Suprapubic skin (tissue), 4 donors: Measurements from ENCODE around the gene HBA1. TPM values are rescaled to one million over a fixed set of nuclear protein-coding genes. Genes with fewer than 3 reads are reported as not detected.
A peak's percentile ranks its signal among the peaks of the same experiment; 100 is the strongest.

Source experiments
- DNase-seq, 2 donors: peaks; one replicate each; pipeline ENCODE4 v3.0.0-alpha.2; 2019; ENCODE audit warnings: low spot score in 2 of 2
- H3K27ac ChIP-seq: fragments of 200-600 bp; sonication (generic); one replicate; pipeline ENCODE4 v1.5.1; 2019
- H3K27me3 ChIP-seq: fragments of 200-600 bp; sonication (generic); one replicate; pipeline ENCODE4 v1.5.1; 2019
- H3K36me3 ChIP-seq: fragments of 200-600 bp; sonication (generic); one replicate; pipeline ENCODE4 v1.5.1; 2019
- H3K4me1 ChIP-seq: fragments of 200-600 bp; sonication (generic); one replicate; pipeline ENCODE4 v1.5.1; 2019
- H3K4me3 ChIP-seq: fragments of 200-600 bp; sonication (generic); one replicate; pipeline ENCODE4 v1.5.1; 2019; ENCODE audit warnings: mild to moderate bottlenecking
- H3K9me3 ChIP-seq: fragments of 200-600 bp; sonication (generic); one replicate; pipeline ENCODE4 v1.5.1; 2019
- EP300 ChIP-seq: sonication (generic); formaldehyde crosslinking; IDR thresholded peaks from one replicate; pipeline ENCODE4 v1.6.1; 2017; ENCODE audit warnings: antibody characterized with exemption
- POLR2A ChIP-seq, 2 donors: fragments of 450-650 bp; IDR thresholded peaks; one replicate each; pipeline ENCODE4 v1.6.1; 2017; ENCODE audit warnings: antibody characterized with exemption in 2 of 2, mild to moderate bottlenecking in 2 of 2, moderate library complexity in 2 of 2
- POLR2AphosphoS5 ChIP-seq, 3 donors: sonication (generic); formaldehyde crosslinking; IDR thresholded peaks; one replicate each; pipeline ENCODE4 v1.6.1; 2017; ENCODE audit warnings: antibody characterized with exemption in 3 of 3
- WGBS: methylation state at CpG from one replicate; pipeline ENCODE4 v1.1.5; 2018; 5-methylcytosine and 5-hydroxymethylcytosine counted together
- total RNA-seq, 4 donors: library from RNA; depleted of rRNA; stranded (reverse); fragments of >200 nt; gene quantifications; one replicate each; pipeline ENCODE4 v1.1.0, GENCODE V29; 2016
- TF ChIP-seq, protein P1 (sequence below), 2 donors: fragments of 200-600 bp in 1 of 2; fragments of 450-650 bp in 1 of 2; sonication (generic) in 1 of 2; IDR thresholded peaks; one replicate each; pipeline ENCODE4 v1.5.1; 2016 to 2019; ENCODE audit warnings: antibody characterized with exemption in 2 of 2, mild to moderate bottlenecking in 1 of 2, moderate library complexity in 1 of 2

Gene HBA1
- total RNA-seq, 4 donors from 2014 or later, result 10.5 to 265 (median 77.7) TPM

GRCh38 chr16:138049-138417 lies 38.4 kb upstream of the HBA1 start:
- peak overlapping the region; percentile 42 for H3K27ac ChIP-seq
- no peak for TF ChIP-seq EP300
- TF ChIP-seq, protein P1, sequence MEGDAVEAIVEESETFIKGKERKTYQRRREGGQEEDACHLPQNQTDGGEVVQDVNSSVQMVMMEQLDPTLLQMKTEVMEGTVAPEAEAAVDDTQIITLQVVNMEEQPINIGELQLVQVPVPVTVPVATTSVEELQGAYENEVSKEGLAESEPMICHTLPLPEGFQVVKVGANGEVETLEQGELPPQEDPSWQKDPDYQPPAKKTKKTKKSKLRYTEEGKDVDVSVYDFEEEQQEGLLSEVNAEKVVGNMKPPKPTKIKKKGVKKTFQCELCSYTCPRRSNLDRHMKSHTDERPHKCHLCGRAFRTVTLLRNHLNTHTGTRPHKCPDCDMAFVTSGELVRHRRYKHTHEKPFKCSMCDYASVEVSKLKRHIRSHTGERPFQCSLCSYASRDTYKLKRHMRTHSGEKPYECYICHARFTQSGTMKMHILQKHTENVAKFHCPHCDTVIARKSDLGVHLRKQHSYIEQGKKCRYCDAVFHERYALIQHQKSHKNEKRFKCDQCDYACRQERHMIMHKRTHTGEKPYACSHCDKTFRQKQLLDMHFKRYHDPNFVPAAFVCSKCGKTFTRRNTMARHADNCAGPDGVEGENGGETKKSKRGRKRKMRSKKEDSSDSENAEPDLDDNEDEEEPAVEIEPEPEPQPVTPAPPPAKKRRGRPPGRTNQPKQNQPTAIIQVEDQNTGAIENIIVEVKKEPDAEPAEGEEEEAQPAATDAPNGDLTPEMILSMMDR (IDR thresholded peaks at IDR 0.05), result no peak
- TF ChIP-seq POLR2A (IDR thresholded peaks at IDR 0.05), result no peak
- no peak for TF ChIP-seq POLR2AphosphoS5 (IDR thresholded peaks at IDR 0.05)

DNA sequence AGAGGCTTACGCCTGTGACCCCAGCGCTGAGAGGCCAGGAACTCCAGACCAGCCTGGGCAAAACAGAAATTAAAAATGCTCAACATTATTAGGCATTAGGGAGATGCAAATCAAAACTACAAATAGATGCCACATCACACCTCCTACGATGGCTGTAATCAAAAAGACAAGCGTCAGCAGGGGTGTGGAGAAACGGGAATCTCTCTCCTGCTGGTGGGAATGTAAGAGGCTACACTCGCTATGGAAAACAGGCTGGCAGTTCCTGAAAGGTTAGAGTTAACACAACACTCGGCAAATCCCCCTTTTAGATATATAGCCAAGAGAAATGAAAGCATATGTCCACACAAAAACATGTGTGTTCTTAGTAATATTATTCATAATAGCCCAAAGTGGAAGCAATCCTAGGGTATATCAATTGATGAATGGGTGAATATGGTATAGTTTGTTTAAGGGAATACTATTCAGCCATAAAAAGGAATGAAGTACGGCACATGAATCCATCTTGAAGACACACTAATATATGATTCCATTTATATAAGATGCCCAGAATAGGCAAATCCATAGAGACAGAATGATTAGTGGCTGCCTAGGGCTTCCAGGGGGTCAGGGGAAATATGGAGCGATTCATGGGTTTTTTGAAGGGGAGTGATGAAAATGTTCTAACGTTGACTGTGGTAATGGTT lies 36.2 kb upstream of the HBA1 start:
- Histone ChIP-seq H3K9me3 (no peaks in the 10 kb centered on the region), H3K27me3 (peaks cover 5% of the 10 kb centered on the region), H3K27ac (no peak overlapping the region), H3K4me1 (peaks cover 12% of the 10 kb centered on the region), H3K4me3 (no peak overlapping the region), H3K36me3 (no peaks in the 10 kb centered on the region)
- 62% methylated on average over 10 of the region's 10 CpGs for WGBS
- TF ChIP-seq EP300 (no peak), POLR2AphosphoS5 (IDR thresholded peaks at IDR 0.05) (no peak)
- TF ChIP-seq, protein P1 (IDR thresholded peaks at IDR 0.05), result no peak
- no peak for DNase-seq

More at GRCh38 chr16:138049-138417, 38.4 kb upstream of the HBA1 start:
- H3K9me3 ChIP-seq, result no peaks in the 10 kb centered on the region
- H3K4me1 ChIP-seq, result peaks cover 12% of the 10 kb centered on the region
- DNase-seq, result no peak
- H3K4me3 ChIP-seq, result peak overlapping the region; percentile 62
- H3K36me3 ChIP-seq, result no peaks in the 10 kb centered on the region
- 0% methylated on average over 20 of the region's 30 CpGs for WGBS
- H3K27me3 ChIP-seq, result no peaks in the 10 kb centered on the region

GRCh38 chr16:142405-142967 lies 34.0 kb upstream of the HBA1 start:
- H3K36me3 ChIP-seq, result no peaks in the 10 kb centered on the region
- TF ChIP-seq POLR2A (IDR thresholded peaks at IDR 0.05) (no peak), EP300 (no peak), POLR2AphosphoS5 (IDR thresholded peaks at IDR 0.05) (no peak)
- TF ChIP-seq, protein P1 (IDR thresholded peaks at IDR 0.05), result no peak
- H3K27me3 ChIP-seq, result peaks cover 5% of the 10 kb centered on the region
- WGBS, result 74% methylated on average over 4 of the region's 12 CpGs
- H3K27ac ChIP-seq, result no peak overlapping the region
- no peak overlapping the region for H3K4me3 ChIP-seq
- no peak for DNase-seq
- peaks cover 8% of the 10 kb centered on the region for H3K4me1 ChIP-seq
- no peaks in the 10 kb centered on the region for H3K9me3 ChIP-seq

DNA sequence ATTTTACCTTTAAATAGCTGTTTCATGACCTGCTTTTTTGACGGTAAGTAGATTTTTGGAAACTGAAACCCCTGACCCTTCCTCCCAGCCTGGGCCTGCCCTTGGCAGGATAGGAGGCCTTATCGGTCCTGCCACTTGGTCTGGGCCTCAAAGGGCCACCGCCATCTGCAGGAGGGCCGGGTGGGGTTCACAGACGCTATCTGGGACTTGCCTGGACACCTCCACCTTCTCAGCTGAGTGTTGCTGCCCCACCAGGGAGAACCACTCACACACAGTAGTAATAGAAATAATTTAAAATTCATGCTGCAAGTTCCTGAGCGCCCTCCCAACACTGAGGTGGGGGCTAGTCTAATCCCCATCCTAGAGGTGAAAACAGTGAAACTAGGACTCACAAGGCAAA lies 33.4 kb upstream of the HBA1 start:
- Histone ChIP-seq H3K4me3 (no peak overlapping the region), H3K36me3 (no peaks in the 10 kb centered on the region), H3K9me3 (no peaks in the 10 kb centered on the region), H3K27me3 (peaks cover 5% of the 10 kb centered on the region), H3K27ac (no peak overlapping the region), H3K4me1 (peaks cover 5% of the 10 kb centered on the region)
- TF ChIP-seq, protein P1 (IDR thresholded peaks at IDR 0.05), result no peak
- TF ChIP-seq EP300, result no peak
- TF ChIP-seq POLR2A (IDR thresholded peaks at IDR 0.05), result no peak
- no peak for TF ChIP-seq POLR2AphosphoS5 (IDR thresholded peaks at IDR 0.05)
- WGBS, result 66% methylated on average over 5 of the region's 6 CpGs
- no peak for DNase-seq

DNA sequence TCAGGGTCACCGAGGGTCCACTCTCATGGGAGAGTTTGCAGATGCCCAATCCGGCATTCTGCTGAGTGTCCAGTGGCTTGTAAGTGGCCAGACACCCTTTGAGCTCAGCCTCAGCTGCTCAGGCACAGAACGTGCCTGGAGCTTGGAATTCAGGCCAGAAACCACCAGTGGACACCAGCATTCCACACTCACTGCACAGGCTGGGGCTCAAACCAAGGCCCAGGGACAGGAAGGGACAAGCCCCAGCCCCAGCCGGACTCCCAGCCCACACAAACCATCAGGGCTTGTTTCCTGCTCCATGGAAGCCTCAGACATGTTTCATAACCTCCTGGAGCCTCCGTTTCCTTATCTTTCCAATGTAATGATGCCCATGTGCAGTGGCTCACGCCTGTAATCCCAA lies 33.0 kb upstream of the HBA1 start:
- Histone ChIP-seq H3K36me3 (no peaks in the 10 kb centered on the region), H3K27me3 (peaks cover 5% of the 10 kb centered on the region), H3K4me1 (peaks cover 5% of the 10 kb centered on the region), H3K9me3 (no peaks in the 10 kb centered on the region), H3K4me3 (no peak overlapping the region), H3K27ac (no peak overlapping the region)
- TF ChIP-seq POLR2A (IDR thresholded peaks at IDR 0.05) (no peak), EP300 (no peak), POLR2AphosphoS5 (IDR thresholded peaks at IDR 0.05) (no peak)
- TF ChIP-seq, protein P1 (IDR thresholded peaks at IDR 0.05), result no peak
- no peak for DNase-seq
- WGBS, result 77% methylated on average over 5 of the region's 6 CpGs
